ENCODE results near the gene FARP1.

Gene FARP1

GRCh38 chr13:98496966-98497365, 354.1 kb downstream of the FARP1 start:
- Histone ChIP-seq H3K36me3 (ENCODE audit: control insufficient read depth, insufficient read depth, low read length) (no peaks in the 10 kb centered on the region), H2AFZ (no peak overlapping the region), H3K27ac (no peak overlapping the region), H3K27me3 (ENCODE audit: control insufficient read depth, insufficient read depth, low read length) (no peaks in the 10 kb centered on the region), H3K4me2 (ENCODE audit: low read length) (no peak overlapping the region), H3K4me1 (peaks cover 5% of the 10 kb centered on the region), H3K79me2 (peaks cover 21% of the 10 kb centered on the region), H3K9me3 (ENCODE audit: control insufficient read depth, low read length) (no peaks in the 10 kb centered on the region), H3K9ac (no peak overlapping the region), H3K4me3 (ENCODE audit: low read depth, low read length) (no peak overlapping the region)
- TF ChIP-seq CTCF (IDR thresholded peaks at IDR 0.05) = no peak

GRCh38 chr13:98500963-98501421, 358.1 kb downstream of the FARP1 start:
- H3K9ac ChIP-seq = no peak overlapping the region
- H3K4me3 ChIP-seq (ENCODE audit: low read depth, low read length) = no peak overlapping the region
- peaks cover 28% of the 10 kb centered on the region for H3K79me2 ChIP-seq
- H3K4me2 ChIP-seq (ENCODE audit: low read length) = no peak overlapping the region
- TF ChIP-seq CTCF (IDR thresholded peaks at IDR 0.05) = no peak
- H3K27me3 ChIP-seq (ENCODE audit: control insufficient read depth, insufficient read depth, low read length) = no peaks in the 10 kb centered on the region
- peaks cover 18% of the 10 kb centered on the region for H3K4me1 ChIP-seq
- H3K9me3 ChIP-seq (ENCODE audit: control insufficient read depth, low read length) = no peaks in the 10 kb centered on the region
- no peak overlapping the region for H2AFZ ChIP-seq
- no peak overlapping the region for H3K27ac ChIP-seq
- H3K36me3 ChIP-seq (ENCODE audit: control insufficient read depth, insufficient read depth, low read length) = no peaks in the 10 kb centered on the region

GRCh38 chr13:98503175-98504028, 360.5 kb downstream of the FARP1 start:
- Histone ChIP-seq H3K4me2 (ENCODE audit: low read length) (no peak overlapping the region), H3K4me1 (peaks cover 20% of the 10 kb centered on the region), H3K79me2 (peaks cover 19% of the 10 kb centered on the region), H3K27ac (no peak overlapping the region), H3K36me3 (ENCODE audit: control insufficient read depth, insufficient read depth, low read length) (no peaks in the 10 kb centered on the region), H2AFZ (no peak overlapping the region), H3K9me3 (ENCODE audit: control insufficient read depth, low read length) (no peaks in the 10 kb centered on the region), H3K4me3 (ENCODE audit: low read depth, low read length) (no peak overlapping the region), H3K27me3 (ENCODE audit: control insufficient read depth, insufficient read depth, low read length) (no peaks in the 10 kb centered on the region), H3K9ac (no peak overlapping the region)
- TF ChIP-seq CTCF (IDR thresholded peaks at IDR 0.05) = no peak

- H3K4me2 ChIP-seq (ENCODE audit: low read length) = no peak overlapping the region
- H3K4me3 ChIP-seq (ENCODE audit: low read depth, low read length) = no peak overlapping the region
- H3K4me1 ChIP-seq = peaks cover 20% of the 10 kb centered on the region
- H2AFZ ChIP-seq = no peak overlapping the region
- H3K9ac ChIP-seq = no peak overlapping the region
- H3K27me3 ChIP-seq (ENCODE audit: control insufficient read depth, insufficient read depth, low read length) = no peaks in the 10 kb centered on the region
- H3K9me3 ChIP-seq (ENCODE audit: control insufficient read depth, low read length) = no peaks in the 10 kb centered on the region
- H3K36me3 ChIP-seq (ENCODE audit: control insufficient read depth, insufficient read depth, low read length) = no peaks in the 10 kb centered on the region
- no peak overlapping the region for H3K27ac ChIP-seq
- no peak for TF ChIP-seq CTCF (IDR thresholded peaks at IDR 0.05)
- peaks cover 14% of the 10 kb centered on the region for H3K79me2 ChIP-seq
Observed at GRCh38 chr13:98504029-98504351, 361.1 kb downstream of the FARP1 start.

All from parathyroid adenoma (tissue), 2 donors.